ENCODE results near the gene BEX1.
"Not testable (repeated sequence)": the region's sequence is repeated elsewhere in the genome, so short reads cannot be mapped to it uniquely, and the experiment has no call there.

The BEX1 gene

DNA sequence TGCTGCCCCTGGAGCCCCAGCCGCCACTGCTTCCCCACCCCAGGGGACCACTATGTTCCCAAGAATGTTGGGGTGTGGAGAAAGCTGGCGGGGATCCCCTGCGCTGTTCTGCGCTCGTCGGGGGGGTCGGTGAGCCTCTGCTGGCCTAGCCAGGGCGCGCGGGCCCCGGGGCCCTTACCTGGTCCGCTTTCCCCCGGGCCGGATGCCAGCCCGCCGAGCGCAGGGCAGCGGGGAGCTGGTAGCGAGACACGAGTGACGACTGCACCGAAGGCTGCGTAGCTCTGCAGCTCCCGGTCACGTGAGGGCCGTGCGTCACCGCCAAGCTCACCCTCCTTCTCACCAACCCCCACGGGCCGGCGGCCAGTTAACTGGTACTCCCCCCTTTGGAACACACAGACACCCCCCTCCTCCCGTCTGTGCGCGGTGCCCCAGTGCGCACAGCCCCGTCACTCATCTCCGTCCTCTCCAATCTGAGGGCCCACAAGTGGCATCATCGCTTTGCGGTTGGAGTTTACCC lies at the start of gene BEX1:
TSS of gene BEX1 (minus strand) at position 254 of the 517 bp plus-strand sequence. CDS start 897 bp downstream, outside the sequence.
- H3K27ac ChIP-seq, result no peak within 1 kb of the TSS
- no peak for DNase-seq (ENCODE audit: low read depth, low spot score)
- no peak within 1 kb of the TSS; the same call in 1 of the 2 replicates for H3K4me3 ChIP-seq
- no peak for TF ChIP-seq EZH2 (IDR thresholded peaks at IDR 0.05)
- no peak for TF ChIP-seq POLR2AphosphoS5 (IDR thresholded peaks at IDR 0.05; ENCODE audit: borderline replicate concordance, low read depth, low read length)
- no peak for TF ChIP-seq FOXP2 (optimal IDR thresholded peaks at IDR 0.05; ENCODE audit: control extremely low read depth, extremely low read length, insufficient read depth)
- H3K9me3 ChIP-seq (ENCODE audit: low read depth, low read length), result no peaks in the 10 kb centered on the region
- no peaks in the 10 kb centered on the region for H3K36me3 ChIP-seq (ENCODE audit: insufficient read depth, low read length)
- no peak within 1 kb of the TSS for H3K9ac ChIP-seq (ENCODE audit: insufficient read length)

DNA sequence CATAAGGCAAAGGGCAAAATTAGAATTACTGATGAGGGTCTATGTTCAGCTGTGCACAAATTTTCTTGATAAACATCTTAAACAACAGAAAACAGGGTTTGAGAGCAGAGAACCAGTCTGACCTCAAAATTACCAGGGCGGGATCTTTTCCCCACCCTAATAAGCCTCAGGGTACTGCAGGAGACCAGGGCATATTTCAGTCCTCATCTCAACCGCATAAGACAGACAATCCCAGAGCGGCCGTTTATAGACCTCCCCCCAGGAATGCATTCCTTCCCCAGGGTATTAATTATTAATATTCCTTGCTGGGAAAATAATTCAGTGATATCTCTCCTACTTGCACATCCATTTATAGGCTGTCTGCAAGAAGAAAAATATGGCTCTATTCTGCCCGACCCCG lies 45.5 kb upstream of the BEX1 start:
- DNase-seq (ENCODE audit: low read depth, low spot score); H3K9me3 ChIP-seq (ENCODE audit: low read depth, low read length); H3K27ac ChIP-seq; H3K9ac ChIP-seq (ENCODE audit: insufficient read length); H3K4me3 ChIP-seq; H3K36me3 ChIP-seq (ENCODE audit: insufficient read depth, low read length): not testable (repeated sequence)

DNA sequence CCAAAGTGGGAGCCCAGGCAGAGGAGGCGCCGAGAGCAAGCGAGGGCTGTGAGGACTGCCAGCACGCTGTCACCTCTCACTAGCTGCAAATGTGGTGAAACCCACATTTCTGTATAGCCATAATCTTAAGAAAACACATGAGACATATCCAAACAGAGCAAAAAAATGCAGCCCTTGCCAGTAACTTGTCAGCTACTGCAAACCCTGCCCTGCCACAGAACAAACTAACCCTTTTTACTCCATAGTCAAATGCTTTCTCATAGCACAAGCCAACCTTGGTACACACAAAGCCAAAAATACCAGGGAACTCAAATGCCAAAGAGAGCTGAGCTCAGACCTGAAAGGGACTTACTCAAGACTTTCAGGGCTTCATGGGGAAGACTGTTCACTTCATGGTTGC lies 43.9 kb upstream of the BEX1 start:
- H3K36me3 ChIP-seq (ENCODE audit: insufficient read depth, low read length), result no peaks in the 10 kb centered on the region
- no peak overlapping the region for H3K4me3 ChIP-seq
- no peaks in the 10 kb centered on the region for H3K9me3 ChIP-seq (ENCODE audit: low read depth, low read length)
- H3K27ac ChIP-seq, result no peak overlapping the region
- no peak overlapping the region for H3K9ac ChIP-seq (ENCODE audit: insufficient read length)
- DNase-seq (ENCODE audit: low read depth, low spot score), result no peak
- no peak for TF ChIP-seq POLR2AphosphoS5 (IDR thresholded peaks at IDR 0.05; ENCODE audit: borderline replicate concordance, low read depth, low read length)
- no peak for TF ChIP-seq EZH2 (IDR thresholded peaks at IDR 0.05)
- TF ChIP-seq FOXP2 (optimal IDR thresholded peaks at IDR 0.05; ENCODE audit: control extremely low read depth, extremely low read length, insufficient read depth), result no peak

DNA sequence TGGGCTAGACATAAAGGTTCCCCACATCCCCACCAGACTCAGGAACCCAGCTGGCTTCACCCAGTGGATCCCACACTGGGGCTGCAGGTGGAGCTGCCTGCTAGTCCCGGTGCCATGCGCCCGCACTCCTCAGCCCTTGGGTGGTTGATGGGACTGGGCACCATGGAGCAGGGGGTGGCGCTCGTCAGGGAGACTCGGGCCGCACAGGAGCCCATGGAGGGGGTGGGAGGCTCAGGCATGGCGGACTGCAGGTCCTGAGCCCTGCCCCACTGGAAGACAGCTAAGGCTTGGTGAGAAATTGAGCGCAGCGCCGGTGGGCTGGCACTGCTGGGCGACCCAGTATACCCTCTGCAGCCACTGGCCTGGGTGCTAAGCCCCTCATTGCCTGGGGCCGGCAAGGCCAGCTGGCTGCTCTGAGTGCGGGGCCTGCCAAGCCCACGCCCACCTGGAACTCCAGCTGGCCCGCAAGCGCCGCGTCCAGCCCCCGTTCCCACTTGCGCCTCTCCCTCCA lies 43.3 kb upstream of the BEX1 start:
- H3K36me3 ChIP-seq (ENCODE audit: insufficient read depth, low read length); H3K4me3 ChIP-seq; DNase-seq (ENCODE audit: low read depth, low spot score); H3K9me3 ChIP-seq (ENCODE audit: low read depth, low read length); H3K9ac ChIP-seq (ENCODE audit: insufficient read length); H3K27ac ChIP-seq: not testable (repeated sequence)

DNA sequence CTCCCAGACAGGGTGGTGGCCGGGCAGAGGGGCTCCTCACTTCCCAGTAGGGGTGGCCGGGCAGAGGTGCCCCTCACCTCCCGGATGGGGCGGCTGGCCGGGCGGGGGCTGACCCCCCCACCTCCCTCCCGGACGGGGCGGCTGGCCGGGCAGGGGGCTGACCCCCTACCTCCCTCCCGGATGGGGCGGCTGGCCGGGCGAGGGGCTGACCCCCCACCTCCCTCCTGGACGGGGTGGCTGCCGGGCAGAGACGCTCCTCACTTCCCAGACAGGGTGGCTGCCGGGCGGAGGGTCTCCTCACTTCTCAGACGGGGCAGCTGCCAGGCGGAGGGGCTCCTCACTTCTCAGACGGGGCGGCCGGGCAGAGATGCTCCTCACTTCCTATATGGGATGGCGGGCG lies 40.4 kb upstream of the BEX1 start:
- H3K9ac ChIP-seq (ENCODE audit: insufficient read length); H3K27ac ChIP-seq; H3K9me3 ChIP-seq (ENCODE audit: low read depth, low read length); H3K36me3 ChIP-seq (ENCODE audit: insufficient read depth, low read length); H3K4me3 ChIP-seq; DNase-seq (ENCODE audit: low read depth, low spot score): not testable (repeated sequence)

DNA sequence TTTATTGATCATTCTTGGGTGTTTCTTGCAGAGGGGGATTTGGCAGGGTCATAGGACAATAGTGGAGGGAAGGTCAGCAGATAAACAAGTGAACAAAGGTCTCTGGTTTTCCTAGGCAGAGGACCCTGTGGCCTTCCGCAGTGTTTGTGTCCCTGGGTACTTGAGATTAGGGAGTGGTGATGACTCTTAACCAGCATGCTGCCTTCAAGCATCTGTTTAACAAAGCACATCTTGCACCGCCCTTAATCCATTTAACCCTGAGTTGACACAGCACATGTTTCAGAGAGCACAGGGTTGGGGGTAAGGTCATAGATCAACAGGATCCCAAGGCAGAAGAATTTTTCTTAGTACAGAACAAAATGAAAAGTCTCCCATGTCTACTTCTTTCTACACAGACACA lies 39.9 kb upstream of the BEX1 start:
- H3K4me3 ChIP-seq; H3K36me3 ChIP-seq (ENCODE audit: insufficient read depth, low read length); DNase-seq (ENCODE audit: low read depth, low spot score); H3K27ac ChIP-seq; H3K9me3 ChIP-seq (ENCODE audit: low read depth, low read length); H3K9ac ChIP-seq (ENCODE audit: insufficient read length): not testable (repeated sequence)

DNA sequence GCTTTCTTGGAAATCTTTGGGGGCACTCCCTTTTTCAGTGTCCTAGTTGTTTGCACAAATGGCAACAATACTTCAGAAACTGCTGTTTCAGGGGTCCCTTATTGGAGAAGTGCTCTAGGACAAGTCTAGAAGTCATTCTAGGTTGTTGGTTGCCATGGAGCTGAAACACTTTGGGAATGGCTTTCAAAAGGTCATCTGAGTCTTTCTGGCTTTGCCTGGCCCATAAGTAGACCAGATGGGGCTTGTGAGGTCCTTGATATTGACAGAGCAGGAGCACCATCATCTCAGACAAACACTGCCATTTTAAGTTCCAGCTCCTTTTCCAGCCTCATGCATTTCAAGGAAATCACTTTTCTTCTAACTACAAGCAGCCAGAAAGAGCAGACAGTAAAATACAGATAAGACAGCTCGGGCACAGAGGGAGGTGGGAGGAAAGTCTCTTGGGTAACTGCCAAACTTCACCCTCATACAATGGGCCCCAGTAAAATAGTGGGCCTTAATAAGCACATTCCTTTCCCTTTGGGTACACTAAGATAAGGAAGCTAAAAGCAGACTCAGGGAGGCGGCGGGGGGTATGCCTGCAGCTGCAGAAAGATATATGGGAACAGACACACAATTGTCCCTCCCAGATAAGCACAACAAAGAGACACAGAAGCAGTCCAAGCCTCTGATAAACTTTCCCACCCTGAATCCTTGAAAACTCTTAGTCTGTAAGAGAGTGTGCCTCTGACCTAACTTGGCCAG lies 37.5 kb upstream of the BEX1 start:
- Histone ChIP-seq H3K27ac (peak overlapping the region; percentile 90), H3K9me3 (ENCODE audit: low read depth, low read length) (no peaks in the 10 kb centered on the region), H3K36me3 (ENCODE audit: insufficient read depth, low read length) (no peaks in the 10 kb centered on the region), H3K4me3 (peak overlapping the region; percentile 28), H3K9ac (ENCODE audit: insufficient read length) (no peak overlapping the region)
- DNase-seq (ENCODE audit: low read depth, low spot score), result peak; percentile 48
- TF ChIP-seq FOXP2 (optimal IDR thresholded peaks at IDR 0.05; ENCODE audit: control extremely low read depth, extremely low read length, insufficient read depth), result no peak
- no peak for TF ChIP-seq POLR2AphosphoS5 (IDR thresholded peaks at IDR 0.05; ENCODE audit: borderline replicate concordance, low read depth, low read length)
- no peak for TF ChIP-seq EZH2 (IDR thresholded peaks at IDR 0.05)

- no peak for DNase-seq (ENCODE audit: low read depth, low spot score)
- H3K27ac ChIP-seq, result peak overlapping the region; percentile 90
- H3K36me3 ChIP-seq (ENCODE audit: insufficient read depth, low read length), result no peaks in the 10 kb centered on the region
- TF ChIP-seq FOXP2 (optimal IDR thresholded peaks at IDR 0.05; ENCODE audit: control extremely low read depth, extremely low read length, insufficient read depth) (no peak), EZH2 (IDR thresholded peaks at IDR 0.05) (no peak), POLR2AphosphoS5 (IDR thresholded peaks at IDR 0.05; ENCODE audit: borderline replicate concordance, low read depth, low read length) (no peak)
- no peaks in the 10 kb centered on the region for H3K9me3 ChIP-seq (ENCODE audit: low read depth, low read length)
- peak overlapping the region; percentile 52; the same call in 1 of the 2 replicates for H3K4me3 ChIP-seq
- H3K9ac ChIP-seq (ENCODE audit: insufficient read length), result no peak overlapping the region
These were observed 36.5 kb upstream of the BEX1 start for GRCh38 chrX:103100484-103100883.

GRCh38 chrX:103099691-103100090 lies 35.7 kb upstream of the BEX1 start:
- TF ChIP-seq EZH2 (IDR thresholded peaks at IDR 0.05) (no peak), FOXP2 (optimal IDR thresholded peaks at IDR 0.05; ENCODE audit: control extremely low read depth, extremely low read length, insufficient read depth) (no peak), POLR2AphosphoS5 (IDR thresholded peaks at IDR 0.05; ENCODE audit: borderline replicate concordance, low read depth, low read length) (no peak)
- Histone ChIP-seq H3K9me3 (ENCODE audit: low read depth, low read length) (no peaks in the 10 kb centered on the region), H3K9ac (ENCODE audit: insufficient read length) (peak overlapping the region; percentile 11), H3K27ac (peak overlapping the region; percentile 90), H3K36me3 (ENCODE audit: insufficient read depth, low read length) (no peaks in the 10 kb centered on the region), H3K4me3 (peak overlapping the region; percentile 52)
- no peak for DNase-seq (ENCODE audit: low read depth, low spot score)
